ENCODE measurements around the gene JMJD1C.

DNA sequence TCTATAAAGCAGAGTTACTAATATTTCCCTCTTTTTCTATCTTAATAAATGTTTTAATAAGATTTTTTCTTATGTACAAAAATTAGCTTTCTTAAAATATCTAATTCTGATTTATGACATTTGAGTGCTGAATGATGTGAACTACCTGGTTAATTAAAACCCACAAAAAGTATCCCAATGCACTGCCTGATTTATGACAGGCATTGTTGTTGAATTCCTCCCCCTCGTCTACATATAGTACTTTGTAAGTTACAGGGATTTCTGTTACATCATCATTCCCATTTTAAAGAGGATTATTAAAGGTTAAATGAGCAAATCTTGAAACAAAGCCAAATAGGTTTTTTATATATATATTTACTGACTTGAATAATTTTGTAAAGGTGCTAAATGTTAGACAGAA, 241.5 kb downstream of the JMJD1C start:
- TF ChIP-seq, protein P1, sequence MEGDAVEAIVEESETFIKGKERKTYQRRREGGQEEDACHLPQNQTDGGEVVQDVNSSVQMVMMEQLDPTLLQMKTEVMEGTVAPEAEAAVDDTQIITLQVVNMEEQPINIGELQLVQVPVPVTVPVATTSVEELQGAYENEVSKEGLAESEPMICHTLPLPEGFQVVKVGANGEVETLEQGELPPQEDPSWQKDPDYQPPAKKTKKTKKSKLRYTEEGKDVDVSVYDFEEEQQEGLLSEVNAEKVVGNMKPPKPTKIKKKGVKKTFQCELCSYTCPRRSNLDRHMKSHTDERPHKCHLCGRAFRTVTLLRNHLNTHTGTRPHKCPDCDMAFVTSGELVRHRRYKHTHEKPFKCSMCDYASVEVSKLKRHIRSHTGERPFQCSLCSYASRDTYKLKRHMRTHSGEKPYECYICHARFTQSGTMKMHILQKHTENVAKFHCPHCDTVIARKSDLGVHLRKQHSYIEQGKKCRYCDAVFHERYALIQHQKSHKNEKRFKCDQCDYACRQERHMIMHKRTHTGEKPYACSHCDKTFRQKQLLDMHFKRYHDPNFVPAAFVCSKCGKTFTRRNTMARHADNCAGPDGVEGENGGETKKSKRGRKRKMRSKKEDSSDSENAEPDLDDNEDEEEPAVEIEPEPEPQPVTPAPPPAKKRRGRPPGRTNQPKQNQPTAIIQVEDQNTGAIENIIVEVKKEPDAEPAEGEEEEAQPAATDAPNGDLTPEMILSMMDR (IDR thresholded peaks at IDR 0.05): no peak
- no peak for TF ChIP-seq POLR2A (IDR thresholded peaks at IDR 0.05)

Data from adrenal gland (tissue), 5 donors.